Transverse colon (tissue), 4 donors: ENCODE data around the gene FAM83D.

Experiments
- CTCF ChIP-seq, 5 experiments: fragments of 200-600 bp in 3 of 5; fragments of 450-650 bp in 2 of 5; sonication (generic) in 3 of 5; IDR thresholded peaks; 1 replicate in 2 of 5; 2 replicates in 3 of 5; pipeline ENCODE4 v1.5.1; 2016 to 2017; ENCODE audit warnings: antibody characterized with exemption in 5 of 5, inconsistent platforms in 3 of 5, mild to moderate bottlenecking in 2 of 5, moderate library complexity in 1 of 5
- EP300 ChIP-seq: sonication (generic); formaldehyde crosslinking; IDR thresholded peaks from one replicate; pipeline ENCODE4 v1.6.1; 2017; ENCODE audit warnings: antibody characterized with exemption, low read depth
- POLR2A ChIP-seq: fragments of 450-650 bp; IDR thresholded peaks from one replicate; pipeline ENCODE4 v1.6.1; 2016; ENCODE audit warnings: antibody characterized with exemption, mild to moderate bottlenecking, moderate library complexity
- POLR2AphosphoS5 ChIP-seq, 3 donors: sonication (generic); formaldehyde crosslinking; IDR thresholded peaks; one replicate each; pipeline ENCODE4 v1.6.1; 2016; ENCODE audit warnings: antibody characterized with exemption in 3 of 3

GRCh38 chr20:38885357-38885756, 40.9 kb upstream of the FAM83D start:
- TF ChIP-seq CTCF (IDR thresholded peaks at IDR 0.05) (no peak), POLR2A (no peak), EP300 (no peak), POLR2AphosphoS5 (IDR thresholded peaks at IDR 0.05) (no peak)
